Neural progenitor cell (in vitro differentiated cells): ENCODE results near the gene UBE2G2. TPM values are rescaled to one million over a fixed set of nuclear protein-coding genes. Genes with fewer than 3 reads are reported as not detected.

Experiments used
- DNase-seq: peaks from one replicate; pipeline ENCODE4 v3.0.0-alpha.2; 2016; ENCODE audit warnings: low spot score
- H2AFZ ChIP-seq: fragments of 200-600 bp; sonication (generic); replicated peaks from 2 replicates; pipeline ENCODE4 v1.6.1; 2016; ENCODE audit warnings: antibody characterized with exemption
- H3F3A ChIP-seq: fragments of 200-600 bp; sonication (generic); 2 replicates; pipeline ENCODE4 v1.6.1; 2016; ENCODE audit warnings: antibody characterized with exemption, low read depth
- H3K27ac ChIP-seq: fragments of 200-600 bp; sonication (generic); 2 replicates; pipeline ENCODE4 v1.5.1; 2016; ENCODE audit warnings: mild to moderate bottlenecking
- H3K27me3 ChIP-seq: fragments of 200-600 bp; sonication (generic); 2 replicates; pipeline ENCODE4 v1.6.1; 2016; ENCODE audit warnings: mild to moderate bottlenecking, moderate library complexity
- H3K36me3 ChIP-seq: fragments of 200-600 bp; sonication (generic); 2 replicates; pipeline ENCODE4 v1.5.1; 2016
- H3K4me1 ChIP-seq: fragments of 200-600 bp; sonication (generic); 2 replicates; pipeline ENCODE4 v1.6.1; 2016; ENCODE audit warnings: mixed run types
- H3K4me2 ChIP-seq: fragments of 200-600 bp; sonication (generic); 2 replicates; pipeline ENCODE4 v1.6.1; 2016
- H3K4me3 ChIP-seq: fragments of 200-600 bp; sonication (generic); 2 replicates; pipeline ENCODE4 v1.5.1; 2016
- H3K79me2 ChIP-seq: fragments of 200-600 bp; sonication (generic); 2 replicates; pipeline ENCODE4 v1.6.1; 2016; ENCODE audit warnings: low read depth
- H3K9ac ChIP-seq: fragments of 200-600 bp; sonication (generic); 2 replicates; pipeline ENCODE4 v1.6.1; 2016
- H3K9me3 ChIP-seq: fragments of 200-600 bp; sonication (generic); 2 replicates; pipeline ENCODE4 v1.5.1; 2016; ENCODE audit warnings: low read depth
- H4K20me1 ChIP-seq: fragments of 200-600 bp; sonication (generic); 2 replicates; pipeline ENCODE4 v1.6.1; 2016; ENCODE audit warnings: low read depth
- H3K27ac Mint-ChIP-seq: 3 replicates; pipeline ENCODE4 v1.8.0; 2021; ENCODE audit warnings: mixed read lengths
- H3K27me3 Mint-ChIP-seq: 2 replicates; pipeline ENCODE4 v1.8.0; 2022; ENCODE audit warnings: low read depth, mild to moderate bottlenecking, inconsistent platforms, moderate library complexity, mixed read lengths; ENCODE audit not compliant: insufficient read depth
- H3K36me3 Mint-ChIP-seq: 3 replicates; pipeline ENCODE4 v1.8.0; 2021; ENCODE audit warnings: mixed read lengths
- H3K4me1 Mint-ChIP-seq: 3 replicates; pipeline ENCODE4 v1.8.0; 2021; ENCODE audit warnings: mixed read lengths
- H3K4me3 Mint-ChIP-seq: 3 replicates; pipeline ENCODE4 v1.8.0; 2021; ENCODE audit warnings: mild to moderate bottlenecking, moderate library complexity, mixed read lengths
- H3K9me3 Mint-ChIP-seq: 3 replicates; pipeline ENCODE4 v1.8.0; 2020; ENCODE audit warnings: mixed read lengths
- EZH2 ChIP-seq: fragments of 200-600 bp; sonication (generic); IDR thresholded peaks from 2 replicates; pipeline ENCODE4 v1.6.1; 2017; ENCODE audit warnings: antibody characterized with exemption, mild to moderate bottlenecking, moderate library complexity
- EZH2phosphoT487 ChIP-seq: fragments of 200-600 bp; sonication (generic); IDR thresholded peaks from 2 replicates; pipeline ENCODE4 v1.6.1; 2017; ENCODE audit warnings: antibody characterized with exemption
- total RNA-seq: library from RNA; depleted of rRNA; stranded (reverse); fragments of >200 nt; gene quantifications from 2 replicates; pipeline ENCODE4 v1.2.3, GENCODE V29; 2015; ENCODE audit warnings: low replicate concordance
- TF ChIP-seq, protein P1 (sequence below): fragments of 200-600 bp; sonication (generic); IDR thresholded peaks from 2 replicates; pipeline ENCODE4 v1.5.1; 2017; ENCODE audit warnings: antibody characterized with exemption, mild to moderate bottlenecking

Gene UBE2G2
- total RNA-seq, 1 donor from 2014 or later: 83.1 TPM

DNA sequence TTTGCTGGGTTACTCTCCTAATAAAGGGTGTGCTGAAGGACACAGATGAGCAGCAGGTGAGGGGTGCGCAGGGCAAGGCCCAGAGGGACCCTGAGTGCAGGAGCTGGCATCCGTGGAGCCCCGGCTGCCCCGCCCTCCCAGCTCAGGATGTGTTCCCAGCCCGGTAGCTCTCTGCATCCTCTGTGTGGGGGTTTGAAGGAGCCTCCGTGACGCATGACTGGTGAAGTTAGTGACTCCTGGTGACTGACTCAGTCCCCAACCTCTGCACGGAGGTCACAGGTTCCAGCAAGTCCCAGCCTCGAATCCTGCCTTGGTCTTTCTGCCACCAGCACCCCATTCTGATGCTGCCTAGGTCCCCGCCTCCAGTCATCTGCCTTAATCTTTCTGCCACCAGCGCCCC is 68.7 kb downstream of the UBE2G2 start:
- no peaks in the 10 kb centered on the region for H3K27me3 ChIP-seq
- H3K9ac ChIP-seq: no peak overlapping the region
- H2AFZ ChIP-seq: no peak overlapping the region
- Mint-ChIP-seq H3K27ac (no peak overlapping the region), H3K4me1 (peaks cover 8% of the 10 kb centered on the region), H3K36me3 (no peaks in the 10 kb centered on the region), H3K27me3 (peaks cover 8% of the 10 kb centered on the region), H3K9me3 (peaks cover 11% of the 10 kb centered on the region), H3K4me3 (no peak overlapping the region)
- H3F3A ChIP-seq: no peaks in the 10 kb centered on the region
- no peak overlapping the region for H3K4me3 ChIP-seq
- H3K4me2 ChIP-seq: no peak overlapping the region
- no peak overlapping the region for H3K27ac ChIP-seq
- no peaks in the 10 kb centered on the region for H3K9me3 ChIP-seq
- H3K36me3 ChIP-seq: no peaks in the 10 kb centered on the region
- H3K79me2 ChIP-seq: no peaks in the 10 kb centered on the region
- H3K4me1 ChIP-seq: no peaks in the 10 kb centered on the region
- no peaks in the 10 kb centered on the region for H4K20me1 ChIP-seq
- no peak for DNase-seq
- TF ChIP-seq EZH2phosphoT487 (no peak), EZH2 (no peak)
- TF ChIP-seq, protein P1, sequence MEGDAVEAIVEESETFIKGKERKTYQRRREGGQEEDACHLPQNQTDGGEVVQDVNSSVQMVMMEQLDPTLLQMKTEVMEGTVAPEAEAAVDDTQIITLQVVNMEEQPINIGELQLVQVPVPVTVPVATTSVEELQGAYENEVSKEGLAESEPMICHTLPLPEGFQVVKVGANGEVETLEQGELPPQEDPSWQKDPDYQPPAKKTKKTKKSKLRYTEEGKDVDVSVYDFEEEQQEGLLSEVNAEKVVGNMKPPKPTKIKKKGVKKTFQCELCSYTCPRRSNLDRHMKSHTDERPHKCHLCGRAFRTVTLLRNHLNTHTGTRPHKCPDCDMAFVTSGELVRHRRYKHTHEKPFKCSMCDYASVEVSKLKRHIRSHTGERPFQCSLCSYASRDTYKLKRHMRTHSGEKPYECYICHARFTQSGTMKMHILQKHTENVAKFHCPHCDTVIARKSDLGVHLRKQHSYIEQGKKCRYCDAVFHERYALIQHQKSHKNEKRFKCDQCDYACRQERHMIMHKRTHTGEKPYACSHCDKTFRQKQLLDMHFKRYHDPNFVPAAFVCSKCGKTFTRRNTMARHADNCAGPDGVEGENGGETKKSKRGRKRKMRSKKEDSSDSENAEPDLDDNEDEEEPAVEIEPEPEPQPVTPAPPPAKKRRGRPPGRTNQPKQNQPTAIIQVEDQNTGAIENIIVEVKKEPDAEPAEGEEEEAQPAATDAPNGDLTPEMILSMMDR: no peak

DNA sequence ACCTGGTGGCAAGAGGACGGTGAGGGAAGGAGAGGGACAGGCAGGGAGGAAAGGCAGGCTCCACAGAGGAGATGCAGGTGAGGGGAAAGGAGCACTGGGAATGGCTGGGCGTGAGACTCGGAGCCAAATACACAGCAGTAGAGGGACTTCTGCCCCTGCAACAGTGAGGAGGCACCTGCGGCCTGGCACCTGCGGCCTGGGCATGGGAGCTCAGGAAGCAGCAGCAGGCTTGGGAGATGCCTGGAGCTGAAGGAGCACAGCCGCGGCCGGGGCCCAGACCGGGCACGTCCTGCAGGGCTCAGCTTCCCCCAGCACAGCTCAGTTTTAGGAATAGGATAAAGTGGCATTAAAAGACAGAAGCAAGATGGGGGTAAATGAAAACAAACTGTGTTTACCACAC is 69.4 kb downstream of the UBE2G2 start:
- H3K4me3 Mint-ChIP-seq: no peak overlapping the region
- no peak overlapping the region for H3K27ac ChIP-seq
- peaks cover 11% of the 10 kb centered on the region for H3K9me3 Mint-ChIP-seq
- no peak overlapping the region for H3K4me3 ChIP-seq
- H3K36me3 ChIP-seq: no peaks in the 10 kb centered on the region
- no peaks in the 10 kb centered on the region for H3K9me3 ChIP-seq
- H3K4me2 ChIP-seq: no peak overlapping the region
- no peaks in the 10 kb centered on the region for H3F3A ChIP-seq
- H3K4me1 Mint-ChIP-seq: peaks cover 6% of the 10 kb centered on the region
- H3K79me2 ChIP-seq: no peaks in the 10 kb centered on the region
- H3K27me3 Mint-ChIP-seq: peaks cover 8% of the 10 kb centered on the region
- H3K27me3 ChIP-seq: no peaks in the 10 kb centered on the region
- TF ChIP-seq EZH2: no peak
- TF ChIP-seq, protein P1: no peak
- H3K27ac Mint-ChIP-seq: no peak overlapping the region
- DNase-seq: no peak
- H3K4me1 ChIP-seq: no peaks in the 10 kb centered on the region
- no peak overlapping the region for H2AFZ ChIP-seq
- H3K36me3 Mint-ChIP-seq: no peaks in the 10 kb centered on the region
- H3K9ac ChIP-seq: no peak overlapping the region
- H4K20me1 ChIP-seq: no peaks in the 10 kb centered on the region

DNA sequence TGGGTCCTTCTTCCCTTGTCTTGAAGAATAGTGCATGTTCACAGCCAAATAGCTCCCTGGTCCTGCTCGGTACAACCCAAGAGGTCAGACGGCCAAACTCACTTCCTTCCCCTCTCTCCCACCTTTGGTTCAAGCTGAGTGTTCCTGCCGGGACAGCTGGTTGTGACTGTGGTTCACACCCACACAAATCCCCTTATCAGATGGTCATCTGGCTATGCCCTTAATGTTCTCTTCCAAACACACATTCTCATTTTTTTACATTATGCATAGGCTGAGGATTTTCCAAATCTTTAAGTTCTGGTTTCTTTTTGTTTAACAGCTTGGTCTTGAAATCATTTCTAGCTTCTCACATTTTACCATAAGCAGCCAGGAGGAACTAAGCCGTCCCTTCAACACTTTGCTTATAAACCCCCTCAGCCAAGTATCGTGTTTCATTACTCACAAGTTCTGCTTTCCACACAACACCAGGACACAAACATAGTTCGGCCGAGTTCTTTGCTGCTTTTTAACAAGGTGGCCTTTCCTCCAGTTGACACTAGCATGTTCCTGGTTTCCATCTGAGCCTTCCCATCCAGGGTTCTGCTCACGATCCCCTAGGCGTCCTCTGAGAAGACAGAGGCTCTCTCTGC is 70.6 kb downstream of the UBE2G2 start:
- Histone ChIP-seq H3K79me2 (no peaks in the 10 kb centered on the region), H3K4me2 (no peak overlapping the region), H4K20me1 (no peaks in the 10 kb centered on the region), H3K4me1 (no peaks in the 10 kb centered on the region), H2AFZ (no peak overlapping the region), H3K36me3 (no peaks in the 10 kb centered on the region), H3K4me3 (no peak overlapping the region), H3K9ac (no peak overlapping the region), H3K27me3 (no peaks in the 10 kb centered on the region), H3K9me3 (no peaks in the 10 kb centered on the region), H3K27ac (no peak overlapping the region), H3F3A (no peaks in the 10 kb centered on the region)
- Mint-ChIP-seq H3K36me3 (no peaks in the 10 kb centered on the region), H3K27me3 (peaks cover 7% of the 10 kb centered on the region), H3K4me1 (peaks cover 2% of the 10 kb centered on the region), H3K27ac (peak overlapping the region; percentile 74), H3K4me3 (no peak overlapping the region), H3K9me3 (peaks cover 11% of the 10 kb centered on the region)
- TF ChIP-seq EZH2phosphoT487 (no peak), EZH2 (no peak)
- TF ChIP-seq, protein P1: no peak
- no peak for DNase-seq
